HG03558 (cell line): ENCODE results near the gene NTSR1.

Experiments used
- ATAC-seq: cut with Tn5 transposase; IDR thresholded peaks from one replicate; pipeline ENCODE4 v1.9.1; 2021; ENCODE audit warnings: moderate number of reproducible peaks; ENCODE audit not compliant: unreplicated experiment; ENCODE audit errors: extremely low read depth

Gene NTSR1

DNA sequence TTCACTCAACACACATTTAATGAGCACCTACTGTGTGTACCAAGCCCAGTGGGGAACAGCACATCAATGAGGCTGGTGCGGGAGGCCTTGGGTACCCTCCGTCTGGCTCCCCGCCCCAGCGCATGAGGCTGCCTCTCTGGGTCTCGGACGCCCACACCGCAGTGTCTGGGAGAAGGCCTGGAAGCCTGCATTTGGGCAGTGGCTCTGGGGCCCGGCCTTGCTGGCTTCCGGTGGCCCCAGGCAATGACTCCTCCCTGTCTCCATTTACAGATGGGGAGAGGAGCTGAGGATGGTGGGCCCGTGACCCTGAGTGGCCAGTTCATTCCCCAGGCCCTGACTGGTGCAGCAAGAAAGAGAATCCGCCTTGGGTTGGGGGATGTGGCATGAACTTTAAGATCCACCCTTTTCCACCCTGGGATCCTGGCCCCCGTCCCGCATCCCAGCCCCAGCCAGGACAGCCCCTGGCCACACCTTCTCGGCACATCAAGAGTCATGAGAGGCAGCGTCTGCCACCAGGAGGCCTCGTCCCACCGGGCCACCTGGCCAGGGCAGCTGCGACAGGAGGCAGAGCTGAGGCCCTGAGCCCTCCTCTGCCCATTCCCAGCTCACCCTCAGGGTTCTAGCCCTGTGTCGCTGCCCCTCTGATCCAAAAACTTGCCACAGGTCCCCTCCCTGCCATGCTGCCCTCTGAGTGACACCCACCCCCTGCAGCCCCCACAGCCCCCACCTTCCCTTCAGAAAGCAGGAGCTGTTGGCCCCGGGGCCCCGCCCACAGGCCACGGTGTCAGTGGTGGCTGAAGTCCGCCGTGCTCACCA, 70.2 kb downstream of the NTSR1 start:
- ATAC-seq: no peak

DNA sequence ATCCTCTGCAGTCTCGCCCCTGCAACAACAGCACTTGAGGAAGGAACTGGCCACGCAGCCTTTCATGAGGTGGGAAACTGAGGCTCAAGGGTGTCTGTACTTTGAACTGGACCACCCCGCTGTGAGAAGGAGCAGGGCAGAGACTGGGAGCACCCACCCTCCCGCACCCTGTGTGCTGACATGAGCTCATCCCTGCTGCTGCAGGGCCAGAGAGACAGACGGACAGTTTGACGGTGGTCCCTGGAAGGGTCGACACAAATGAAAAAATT, 70.7 kb downstream of the NTSR1 start:
- no peak for ATAC-seq

DNA sequence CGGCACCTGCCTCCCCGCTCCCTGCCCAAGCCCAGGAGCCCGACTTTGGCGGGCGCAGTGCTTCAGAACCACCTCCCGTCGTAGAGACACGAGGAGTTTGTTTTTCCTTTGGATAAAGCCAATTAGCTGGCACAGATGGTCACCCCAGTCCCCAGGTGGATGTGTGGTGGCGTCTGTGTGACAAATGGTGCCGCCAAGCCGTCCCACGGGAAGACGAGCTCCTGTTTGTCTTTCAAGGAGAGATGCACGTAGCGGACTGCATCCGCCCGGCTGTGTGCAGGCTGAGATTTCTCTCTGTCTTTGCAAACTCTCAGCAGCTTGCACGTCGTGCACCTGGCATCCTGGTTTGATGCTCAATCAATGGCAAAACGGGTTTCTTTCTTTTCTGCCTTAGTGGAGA, 71.6 kb downstream of the NTSR1 start:
- no peak for ATAC-seq

DNA sequence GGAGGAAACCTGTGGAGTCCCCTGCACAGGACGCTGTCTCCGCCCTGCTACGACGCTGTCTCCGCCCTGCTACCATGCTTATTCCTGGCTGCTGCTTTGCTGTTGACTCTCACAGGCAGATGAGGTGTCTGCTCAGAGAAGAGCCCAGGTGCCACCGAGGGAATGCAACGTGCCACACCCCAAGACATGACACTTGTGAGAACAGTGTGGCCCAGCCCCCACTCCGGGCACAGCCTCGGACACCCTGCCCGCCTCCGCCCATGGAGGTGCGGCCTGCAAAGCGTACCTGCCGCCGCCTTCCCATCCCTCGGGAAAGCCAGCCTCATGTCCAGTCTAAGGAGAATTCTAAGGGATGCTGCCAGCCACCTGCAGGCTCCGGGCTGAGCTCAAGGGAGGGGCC, 72.1 kb downstream of the NTSR1 start:
- ATAC-seq: no peak

DNA sequence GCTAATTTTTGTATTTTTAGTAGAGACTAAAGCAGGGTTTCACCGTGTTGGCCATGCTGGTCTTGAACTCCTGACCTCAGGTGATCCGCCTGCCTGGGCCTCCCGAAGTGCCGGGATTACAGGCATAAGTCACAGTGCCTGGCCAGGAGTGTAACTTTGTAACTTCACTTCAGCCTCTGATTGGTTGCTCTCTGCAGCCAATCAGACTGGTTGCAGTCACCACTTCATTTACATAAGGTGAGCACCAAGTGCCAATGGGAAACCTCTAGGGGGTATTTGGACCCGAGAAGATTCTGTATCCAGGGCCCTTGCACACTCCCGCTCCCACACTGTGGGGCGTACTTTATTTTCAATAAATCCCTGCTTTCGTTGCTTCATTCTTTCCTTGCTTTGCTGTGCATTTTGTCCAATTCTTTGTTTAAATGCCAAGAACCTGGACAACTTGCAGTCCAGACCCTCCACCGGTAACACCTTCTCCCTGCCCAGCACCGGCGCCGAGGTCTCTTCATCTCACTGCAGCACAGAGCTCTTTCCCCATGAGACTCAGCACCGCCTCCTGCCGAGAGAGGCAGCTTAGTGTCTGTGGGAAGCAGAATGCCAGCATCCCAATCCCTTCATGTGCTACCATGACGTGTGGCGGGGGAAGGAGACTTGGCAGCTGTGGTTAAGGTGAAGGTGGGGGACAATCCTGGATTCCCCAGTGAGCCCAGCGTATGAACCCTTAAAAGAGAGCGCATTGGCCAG, 73.7 kb downstream of the NTSR1 start:
- no peak for ATAC-seq

DNA sequence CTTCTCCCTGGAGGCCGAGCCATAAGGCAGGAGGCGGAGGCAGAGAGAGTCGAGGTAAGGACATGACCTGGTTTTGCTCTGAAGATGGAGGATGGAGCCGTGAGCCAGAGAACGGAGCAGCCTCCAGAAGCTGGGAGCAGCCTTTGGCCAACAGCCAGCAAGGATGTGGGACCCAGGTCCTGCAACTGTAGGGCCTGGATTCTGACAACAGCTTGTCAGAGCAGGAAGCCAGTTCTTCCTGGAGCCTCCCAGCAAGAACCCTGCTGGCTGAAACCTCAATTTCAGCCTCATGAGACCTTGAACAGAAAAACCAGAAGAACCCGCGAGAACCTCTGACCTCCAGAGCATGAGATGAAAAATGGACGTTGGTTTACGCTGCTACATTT, 74.2 kb downstream of the NTSR1 start:
- ATAC-seq: no peak

DNA sequence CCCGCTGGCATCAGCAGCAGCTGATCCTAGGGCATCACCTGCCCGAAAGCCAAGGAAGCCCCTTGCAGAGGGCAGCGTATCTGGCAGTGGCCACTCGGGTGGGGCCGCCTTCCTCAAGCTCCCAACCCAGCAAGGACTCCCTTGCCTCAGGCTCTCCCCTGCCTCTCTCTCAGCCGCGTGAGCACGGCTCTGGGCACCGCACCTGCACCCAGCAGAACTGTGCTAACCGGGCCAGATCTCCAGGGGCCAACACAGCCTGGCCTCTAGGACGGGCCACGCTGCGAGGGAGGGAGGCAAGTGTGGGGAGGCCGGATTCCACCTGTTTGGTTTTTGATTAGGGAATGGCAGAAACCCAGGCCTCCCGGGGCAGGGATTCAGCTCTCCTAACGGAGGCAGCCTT, 75.9 kb downstream of the NTSR1 start:
- ATAC-seq: no peak

DNA sequence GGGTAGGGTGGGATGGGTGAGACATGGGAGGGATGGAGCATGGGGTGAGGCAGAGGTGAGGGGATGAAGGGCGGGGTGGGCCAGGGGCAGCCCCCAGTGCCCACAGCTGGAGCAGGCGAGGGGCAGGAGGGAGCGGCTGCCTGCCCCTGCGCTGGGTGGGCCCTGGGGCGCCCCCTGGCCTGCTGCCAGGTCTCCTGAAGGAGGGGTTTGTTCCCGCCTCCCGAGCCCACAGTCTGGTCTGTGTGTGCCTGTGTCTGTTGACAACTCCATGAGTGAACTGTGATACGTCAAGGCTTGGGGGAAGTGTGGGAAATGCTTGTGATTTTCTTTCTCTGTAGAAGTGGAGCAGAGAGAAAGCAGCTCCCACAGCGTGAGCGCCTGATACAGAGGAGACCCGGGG, 76.8 kb downstream of the NTSR1 start:
- no peak for ATAC-seq

DNA sequence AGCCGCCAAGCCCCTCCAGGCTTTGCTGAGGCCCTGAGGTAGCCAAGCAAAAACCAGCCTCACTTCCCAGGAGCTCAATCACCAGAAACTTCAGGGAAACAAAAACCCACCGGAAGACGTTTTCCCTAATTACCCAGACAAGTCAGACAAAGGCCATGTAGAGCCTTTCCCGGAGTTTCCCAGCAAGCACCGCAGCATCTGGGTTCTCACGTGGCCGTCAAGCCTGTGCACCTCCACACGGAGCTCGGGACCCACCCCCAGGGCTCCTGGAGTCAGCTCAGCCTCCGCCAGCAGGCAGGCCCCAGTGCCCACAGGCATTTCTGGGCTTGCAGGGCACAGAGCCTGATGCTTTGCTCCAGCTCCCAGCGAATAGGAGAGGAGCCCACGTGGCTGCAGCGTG, 77.5 kb downstream of the NTSR1 start:
- ATAC-seq: no peak

DNA sequence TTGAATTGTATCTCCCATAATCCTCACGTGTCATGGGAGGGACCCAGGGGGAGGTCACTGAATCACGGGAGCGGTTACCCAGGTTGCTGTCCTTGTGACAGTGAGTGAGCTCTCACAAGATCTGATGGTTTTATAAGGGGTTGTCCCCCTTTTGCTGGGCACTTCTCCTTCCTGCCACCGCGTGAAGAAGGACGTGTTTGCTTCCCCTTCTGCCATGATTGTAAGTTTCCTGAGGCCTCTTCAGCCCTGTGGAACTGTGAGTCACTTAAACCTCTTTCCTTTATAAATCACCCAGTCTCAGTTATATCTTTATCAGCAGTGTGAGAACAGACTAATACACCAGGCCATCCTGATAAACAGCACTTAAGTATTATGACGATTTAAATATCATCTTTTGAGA, 78.7 kb downstream of the NTSR1 start:
- ATAC-seq: no peak

DNA sequence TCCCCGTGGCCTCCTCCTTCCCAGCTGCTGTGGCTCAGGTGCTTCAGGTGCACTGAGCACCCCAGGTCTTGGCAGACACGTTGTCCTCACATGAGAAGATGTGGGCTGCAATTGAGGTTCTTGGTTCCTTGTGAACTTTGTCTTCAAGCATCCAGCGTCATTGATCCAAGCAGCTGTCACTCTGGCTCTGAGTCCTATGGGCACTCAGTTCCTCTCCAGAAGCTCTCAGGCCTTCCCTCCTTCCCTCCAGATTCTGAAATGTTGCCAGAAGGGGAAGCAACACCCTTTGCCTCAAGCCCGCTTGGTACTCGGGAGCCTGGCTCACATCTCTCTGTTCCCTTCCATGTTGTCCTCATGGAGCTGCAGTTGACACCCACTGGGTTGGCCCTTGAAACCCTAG, 79.2 kb downstream of the NTSR1 start:
- ATAC-seq: no peak

DNA sequence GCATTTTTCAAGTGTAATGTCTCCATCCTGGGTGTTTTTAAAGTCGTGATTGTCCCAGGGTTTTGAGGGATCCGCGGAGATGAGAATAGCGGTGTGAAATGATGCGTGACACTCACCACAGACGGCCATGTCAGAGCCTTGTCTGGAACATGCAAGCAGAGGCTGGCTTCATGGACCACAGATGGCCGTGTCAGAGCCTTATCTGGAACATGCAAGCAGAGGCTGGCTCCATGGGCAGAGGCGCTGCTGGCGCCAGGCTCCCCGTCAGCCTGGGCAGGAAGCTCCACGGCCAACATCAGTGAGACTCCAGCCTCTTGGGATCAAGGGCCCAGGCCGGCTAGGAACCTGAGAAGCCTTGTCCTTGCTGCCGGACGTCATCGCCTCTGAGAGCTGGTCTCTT, 80.0 kb downstream of the NTSR1 start:
- ATAC-seq: no peak

DNA sequence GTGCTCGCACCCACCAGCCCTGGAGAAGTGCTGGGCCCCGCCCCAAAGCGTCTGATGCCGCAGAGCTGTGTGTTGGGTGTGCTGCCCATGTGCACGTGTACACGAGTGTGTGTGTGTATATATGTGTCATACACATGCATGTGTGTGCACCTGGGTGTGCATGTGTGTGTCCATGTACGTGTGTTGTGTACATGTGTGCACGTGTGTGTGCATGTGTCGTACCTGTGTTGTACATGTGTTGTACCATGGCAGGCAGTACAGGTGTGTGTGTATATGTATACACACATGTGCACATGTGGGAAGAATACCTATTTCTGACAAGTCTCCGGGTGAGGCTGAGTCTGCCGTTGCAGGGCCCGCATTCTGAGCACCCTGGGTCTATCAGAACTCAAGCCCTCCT, 81.4 kb downstream of the NTSR1 start:
- no peak for ATAC-seq

DNA sequence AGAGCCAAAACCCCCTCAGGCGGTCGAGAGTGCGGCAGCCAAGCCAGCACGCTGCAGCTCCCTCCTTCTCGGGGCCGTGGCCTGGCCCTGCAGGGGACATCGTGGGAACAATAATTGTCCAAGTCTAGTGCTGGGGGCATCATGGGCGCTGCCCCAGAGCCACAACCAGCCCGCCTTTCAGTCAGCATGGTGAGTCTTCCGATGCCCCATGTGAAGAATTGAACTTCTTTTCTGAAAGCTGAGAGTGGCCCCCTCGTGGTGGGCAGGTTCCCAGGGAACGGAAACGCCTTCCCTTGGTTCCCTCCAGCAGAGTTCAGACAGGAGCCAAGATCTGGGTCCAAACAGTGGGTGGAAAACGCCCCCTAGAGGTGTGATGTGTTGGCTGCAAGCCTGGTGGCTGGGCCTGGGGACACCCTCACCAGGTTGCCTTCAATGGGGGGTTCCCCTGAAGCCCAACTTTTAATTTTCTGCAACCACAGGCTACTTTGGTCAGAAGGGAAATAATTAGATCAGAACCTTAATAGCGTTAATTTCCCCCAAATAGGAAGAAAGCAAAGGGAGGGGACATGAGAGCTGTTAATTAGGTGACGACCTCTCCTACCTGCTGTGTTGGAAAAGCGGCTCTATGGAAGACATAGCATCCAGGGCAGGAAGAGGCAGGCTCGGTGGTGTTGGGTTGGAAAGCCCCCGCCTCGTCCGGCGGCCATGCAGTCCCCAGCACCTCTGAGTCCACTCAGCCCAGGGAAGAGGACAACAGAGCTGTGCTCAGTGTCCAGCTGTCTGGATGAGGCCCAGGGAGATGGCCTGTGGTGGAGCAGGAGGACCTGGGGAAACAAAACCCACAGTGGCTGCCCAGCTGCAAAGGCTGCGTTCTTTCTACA, 82.9 kb downstream of the NTSR1 start:
- no peak for ATAC-seq

DNA sequence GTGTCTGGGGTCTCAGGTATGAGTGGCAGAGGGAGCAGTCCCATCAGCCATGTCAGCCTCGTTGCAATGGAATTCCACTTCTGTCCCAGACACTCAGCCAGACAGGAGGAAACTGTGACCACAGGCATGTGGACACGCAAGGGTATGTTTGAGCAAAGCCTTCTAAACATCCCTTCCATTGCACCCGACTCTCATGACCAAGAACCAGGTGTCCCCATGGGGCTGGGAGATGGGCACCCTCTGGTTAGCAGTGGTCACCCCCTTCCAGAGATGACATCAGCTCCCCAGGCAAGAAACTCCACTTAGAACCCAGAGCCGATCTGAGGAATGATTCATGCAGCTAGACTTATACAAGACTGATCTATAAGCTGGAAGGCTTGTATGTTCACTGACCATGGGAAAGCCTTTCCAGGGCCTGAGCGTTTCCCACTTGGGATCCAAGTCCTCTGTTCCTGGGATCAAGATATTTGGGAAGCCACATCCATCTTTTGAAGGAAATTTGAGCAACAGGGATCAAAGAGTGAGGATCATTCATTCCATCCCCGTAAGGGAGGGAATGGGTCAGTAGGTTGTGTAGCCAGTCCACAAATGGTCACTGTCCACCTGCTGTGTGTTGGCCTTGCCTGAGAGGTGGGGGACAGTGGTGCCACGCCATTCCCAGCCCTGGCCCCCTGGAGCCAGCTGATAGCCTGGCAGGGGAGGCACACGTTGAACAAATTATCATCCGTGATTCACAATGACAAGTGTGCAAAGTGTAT, 83.7 kb downstream of the NTSR1 start:
- ATAC-seq: no peak

DNA sequence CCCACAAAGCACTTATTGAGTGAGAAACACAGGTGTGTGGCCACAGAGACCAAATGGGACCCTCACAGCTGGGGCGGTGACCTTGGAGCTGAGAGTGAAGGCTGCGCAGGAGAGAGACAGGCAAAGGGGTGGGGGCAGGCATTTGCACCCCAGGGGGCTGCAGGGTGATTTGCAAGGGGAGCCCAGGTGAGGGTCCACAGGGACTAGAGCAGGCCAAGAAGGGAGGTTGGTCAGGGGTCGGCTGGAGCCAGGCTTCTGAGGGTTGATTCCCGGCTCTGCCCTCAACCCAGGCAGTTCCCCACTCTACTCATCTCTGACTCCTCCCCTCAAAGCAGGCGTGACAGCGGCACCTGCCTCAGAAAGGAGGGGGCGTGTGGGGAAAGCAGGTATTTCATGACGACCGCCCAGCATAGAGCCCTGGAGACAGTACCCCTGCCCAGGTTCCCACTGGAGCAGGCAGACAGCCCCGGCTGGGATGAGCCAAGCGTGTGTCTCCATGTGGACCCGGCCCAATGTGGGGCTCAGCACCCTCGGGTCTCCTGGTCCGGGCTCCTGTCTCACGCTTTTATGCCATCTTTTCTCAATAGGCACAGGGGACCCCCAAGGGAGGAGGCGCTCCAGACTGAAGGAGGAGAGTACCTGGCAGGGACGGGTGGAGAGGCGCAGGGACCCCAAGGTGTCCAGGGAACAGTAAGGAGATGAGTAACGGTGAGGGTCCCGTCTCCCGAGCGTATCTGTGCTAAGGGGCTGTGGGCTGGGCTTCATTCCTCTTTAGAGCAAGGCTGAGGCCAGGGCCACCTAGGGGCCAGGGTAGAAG, 84.5 kb downstream of the NTSR1 start:
- ATAC-seq: no peak

DNA sequence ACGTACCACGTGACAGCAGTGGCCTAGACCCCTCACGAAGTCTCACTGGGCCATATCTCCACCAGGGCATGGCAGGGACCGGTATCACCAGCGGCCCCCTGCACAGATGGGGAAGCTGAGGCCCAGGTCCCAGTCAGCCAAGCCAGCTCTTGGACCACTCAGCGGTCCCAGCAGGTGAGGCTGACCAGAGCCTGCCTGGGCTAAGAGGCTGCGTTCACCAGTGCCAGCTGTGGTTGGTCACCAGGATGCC, 85.0 kb downstream of the NTSR1 start:
- ATAC-seq: no peak

DNA sequence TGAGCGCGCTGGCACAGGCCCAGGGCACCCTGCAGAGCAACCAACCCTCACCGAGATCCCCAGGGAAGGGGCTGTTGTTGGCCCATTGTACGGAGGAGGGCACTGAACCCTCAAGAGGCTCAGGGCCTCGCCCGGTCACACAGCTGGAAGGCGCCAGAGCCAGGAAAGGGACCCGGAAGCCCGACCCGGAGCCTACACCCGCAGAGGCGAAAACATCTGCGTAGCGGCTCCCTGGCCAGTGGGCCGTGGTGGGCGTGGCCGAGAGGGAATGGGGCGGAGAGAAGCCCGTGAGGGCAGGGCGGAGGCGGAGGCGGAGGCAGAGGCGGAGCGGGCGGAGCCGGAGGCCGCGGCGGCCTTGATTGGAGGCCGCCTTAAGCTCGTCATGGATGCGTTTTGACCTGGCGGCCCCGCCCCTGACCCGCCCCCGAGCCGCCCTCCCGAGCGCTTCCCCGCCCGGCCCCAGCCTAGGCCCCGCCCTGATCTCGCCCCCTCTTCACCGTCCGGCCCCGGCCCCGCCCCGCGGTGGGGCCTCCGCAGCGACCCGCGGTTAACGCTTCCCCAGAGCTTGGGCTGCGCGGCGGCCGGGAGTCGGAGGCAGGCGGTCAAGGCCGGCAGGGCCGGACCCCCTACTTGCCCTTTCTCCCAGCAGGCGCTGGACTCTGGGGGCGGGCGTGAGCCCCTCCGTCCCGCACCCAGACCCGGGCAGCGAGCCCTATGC, 85.5 kb downstream of the NTSR1 start:
- ATAC-seq: peak; percentile 38

DNA sequence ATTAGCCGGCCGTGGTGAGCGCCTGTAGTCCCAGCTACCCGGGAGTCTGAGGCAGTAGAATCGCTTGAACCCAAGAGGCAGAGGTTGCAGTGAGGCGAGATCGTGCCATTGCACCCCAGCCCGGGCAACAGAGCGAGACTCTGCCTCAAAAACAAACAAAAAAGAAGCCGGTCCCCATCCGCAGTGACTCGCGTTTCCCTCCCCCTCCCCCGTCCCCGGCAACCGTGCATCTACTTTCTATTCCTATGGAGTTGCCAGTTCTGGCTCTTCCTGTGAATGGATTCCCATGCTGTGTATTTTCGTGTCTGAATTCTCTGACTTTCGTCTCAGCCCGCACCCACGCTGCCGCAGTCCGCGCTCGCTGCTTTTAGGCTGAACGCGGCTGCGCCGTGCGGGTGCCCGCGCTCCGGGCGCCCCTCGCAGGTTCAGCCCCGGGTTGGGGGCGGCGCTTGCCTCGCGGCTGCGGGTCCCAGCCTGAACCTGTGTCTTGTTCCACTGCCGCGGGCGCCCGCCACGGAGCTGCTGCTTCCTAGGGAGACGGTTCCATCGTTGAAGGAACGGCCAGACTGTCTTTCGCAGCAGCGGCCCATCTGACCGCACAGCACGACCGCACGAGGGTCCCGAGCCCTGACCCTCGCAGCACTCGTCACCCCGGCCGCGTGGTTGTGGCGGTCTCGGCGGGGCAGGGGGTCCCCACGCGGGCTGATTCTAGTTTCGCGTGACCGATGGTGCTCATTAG, 86.6 kb downstream of the NTSR1 start:
- ATAC-seq: no peak
